Measurements from ENCODE around the gene DDX3X. TPM values are rescaled to one million over a fixed set of nuclear protein-coding genes. Genes with fewer than 3 reads are reported as not detected.
A peak's percentile ranks its signal among the peaks of the same experiment; 100 is the strongest.

Gene DDX3X
- total and polyA plus RNA-seq, 2 experiments from 2014 or later, result 68.1 to 239 TPM

DNA sequence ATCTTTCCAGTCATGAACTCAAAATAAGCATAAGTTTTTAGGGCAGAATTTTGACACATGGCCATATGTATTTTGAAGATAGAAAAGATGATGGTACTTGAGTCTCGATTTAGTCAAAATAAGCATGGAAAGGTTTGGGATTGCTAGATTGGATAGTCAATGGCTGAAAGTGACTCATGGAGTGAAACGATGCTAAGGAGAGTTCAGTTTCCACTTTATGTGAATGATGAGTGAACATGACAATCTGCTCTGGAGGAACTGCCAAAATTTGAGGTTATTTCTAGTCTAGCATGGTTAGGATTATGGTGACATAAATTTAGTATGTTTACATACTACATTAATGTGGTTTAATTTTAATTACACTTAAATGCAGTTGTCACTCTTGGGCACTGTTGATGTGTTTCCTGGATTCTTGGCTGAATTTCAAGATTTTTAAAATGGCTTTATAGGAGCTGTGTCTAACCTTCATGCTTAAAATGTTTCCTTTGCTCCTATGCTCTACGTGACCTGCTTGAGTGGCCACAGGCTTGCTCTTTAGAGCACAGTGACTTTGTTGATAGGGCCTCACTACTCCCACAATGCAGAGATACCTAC is 17.1 kb downstream of the DDX3X start:
- Histone ChIP-seq H3K27me3 (ENCODE audit: insufficient read depth) (no peaks in the 10 kb centered on the region), H3K4me3 (no peak overlapping the region), H3K4me1 (ENCODE audit: insufficient read depth) (peaks cover 7% of the 10 kb centered on the region; the same call in 1 of the 2 replicates), H3K9me2 (ENCODE audit: insufficient read depth) (no peaks in the 10 kb centered on the region), H4K20me1 (replicated peaks; ENCODE audit: insufficient read depth) (0 out of 2 replicates have a peak, but pooled peaks cover 2% of the 10 kb centered on the region), H3K4me2 (no peak overlapping the region), H3K27ac (ENCODE audit: low read depth) (no peak overlapping the region), H3K36me3 (ENCODE audit: insufficient read depth) (peaks cover 31% of the 10 kb centered on the region), H3K79me2 (replicated peaks; ENCODE audit: insufficient read depth) (0 out of 2 replicates have a peak, but pooled peaks cover 3% of the 10 kb centered on the region), H3F3A (replicated peaks; ENCODE audit: low read depth) (peaks cover 14% of the 10 kb centered on the region; the same call in 1 of the 2 replicates), H2AFZ (no peak overlapping the region)
- DNase-seq (ENCODE audit: low spot score), result peak; percentile 18
- Mint-ChIP-seq H3K9me3 (no peaks in the 10 kb centered on the region; the same call in 2 of the 3 replicates), H3K27me3 (ENCODE audit: insufficient read depth, low read depth, poor library complexity) (peaks cover 14% of the 10 kb centered on the region), H3K4me3 (no peak overlapping the region), H3K27ac (no peak overlapping the region), H3K4me1 (peaks cover 8% of the 10 kb centered on the region), H3K36me3 (ENCODE audit: low read depth) (peaks cover 48% of the 10 kb centered on the region)
- ATAC-seq, result peak; percentile 43
- TF ChIP-seq EZH2 (IDR thresholded peaks at IDR 0.05; ENCODE audit: low read depth, unreplicated experiment), result no peak
- TF ChIP-seq POLR2AphosphoS5 (IDR thresholded peaks at IDR 0.05; ENCODE audit: low read depth), result peak; percentile 36; the same call in 1 of the 2 replicates

DNA sequence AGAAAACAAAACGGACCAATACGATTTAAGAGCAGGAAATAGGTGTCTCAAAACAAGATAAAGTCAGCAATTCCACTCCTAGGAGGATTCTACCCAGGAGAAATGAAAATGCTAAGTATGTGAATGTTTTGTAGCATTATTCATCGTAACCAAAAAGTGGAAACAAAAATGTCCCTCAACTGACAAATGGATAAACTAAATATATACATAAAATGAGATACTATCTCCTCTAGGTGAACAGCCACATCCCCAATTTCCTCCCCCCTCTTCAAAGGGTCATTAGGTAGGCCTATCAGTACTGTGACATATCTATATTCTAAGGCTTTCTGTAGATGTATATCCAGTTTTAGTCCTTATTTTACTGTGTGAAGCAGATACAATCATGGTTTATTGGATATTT is 18.0 kb downstream of the DDX3X start:
- Histone ChIP-seq H4K20me1 (replicated peaks; ENCODE audit: insufficient read depth) (0 out of 2 replicates have a peak, but pooled peaks cover 1% of the 10 kb centered on the region), H3K27ac (ENCODE audit: low read depth) (peak overlapping the region; percentile 47; the same call in 1 of the 2 replicates), H3K27me3 (ENCODE audit: insufficient read depth) (no peaks in the 10 kb centered on the region), H3K36me3 (ENCODE audit: insufficient read depth) (peaks cover 22% of the 10 kb centered on the region; the same call in 1 of the 2 replicates), H3F3A (replicated peaks; ENCODE audit: low read depth) (peaks cover 7% of the 10 kb centered on the region; the same call in 1 of the 2 replicates), H3K79me2 (replicated peaks; ENCODE audit: insufficient read depth) (no peaks in the 10 kb centered on the region), H3K4me3 (no peak overlapping the region), H3K9me2 (ENCODE audit: insufficient read depth) (no peaks in the 10 kb centered on the region), H3K4me2 (no peak overlapping the region), H3K4me1 (ENCODE audit: insufficient read depth) (peaks cover 7% of the 10 kb centered on the region; the same call in 1 of the 2 replicates), H2AFZ (no peak overlapping the region)
- Mint-ChIP-seq H3K4me3 (no peak overlapping the region), H3K36me3 (ENCODE audit: low read depth) (peaks cover 39% of the 10 kb centered on the region), H3K4me1 (peaks cover 8% of the 10 kb centered on the region), H3K9me3 (no peaks in the 10 kb centered on the region; the same call in 2 of the 3 replicates), H3K27ac (no peak overlapping the region), H3K27me3 (ENCODE audit: insufficient read depth, low read depth, poor library complexity) (peaks cover 14% of the 10 kb centered on the region)
- TF ChIP-seq POLR2AphosphoS5 (IDR thresholded peaks at IDR 0.05; ENCODE audit: low read depth), result peak; percentile 17; the same call in 1 of the 2 replicates
- no peak for TF ChIP-seq STAT1 (IDR thresholded peaks at IDR 0.05; ENCODE audit: unreplicated experiment)
- no peak for DNase-seq (ENCODE audit: low spot score)
- ATAC-seq, result peak; percentile 15

DNA sequence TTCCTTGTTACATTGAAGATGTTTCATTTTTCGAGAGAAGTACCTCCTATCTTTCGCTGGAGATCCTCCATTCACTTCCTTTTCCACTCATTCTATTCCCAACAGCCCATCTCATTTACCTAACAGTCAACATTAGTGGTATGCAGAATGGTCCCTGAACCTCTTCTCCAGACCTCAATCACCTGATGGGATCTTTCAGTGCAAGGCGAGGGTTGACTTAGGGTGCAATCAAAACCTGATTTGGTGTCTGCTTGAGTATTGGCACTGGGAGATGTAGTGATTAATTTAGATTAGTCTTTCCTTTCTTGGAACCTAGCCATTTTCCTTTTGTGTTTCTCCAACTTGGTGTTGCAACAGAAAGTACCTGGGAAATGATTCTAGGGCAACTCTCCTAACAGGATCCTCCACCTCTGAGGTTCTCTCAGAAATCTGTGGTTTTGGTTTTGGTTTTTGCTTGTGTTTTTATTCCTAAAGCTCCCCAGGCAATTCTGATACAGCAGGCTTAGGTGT is 18.4 kb downstream of the DDX3X start:
- H3K36me3 Mint-ChIP-seq (ENCODE audit: low read depth), result peaks cover 35% of the 10 kb centered on the region; the same call in 2 of the 3 replicates
- H3K27me3 ChIP-seq (ENCODE audit: insufficient read depth), result no peaks in the 10 kb centered on the region
- peak; percentile 28 for ATAC-seq
- peaks cover 11% of the 10 kb centered on the region for H3K27me3 Mint-ChIP-seq (ENCODE audit: insufficient read depth, low read depth, poor library complexity)
- no peak overlapping the region for H3K4me3 ChIP-seq
- 0 out of 2 replicates have a peak, but pooled peaks cover 3% of the 10 kb centered on the region for H3F3A ChIP-seq (replicated peaks; ENCODE audit: low read depth)
- TF ChIP-seq JUNB (IDR thresholded peaks at IDR 0.05; ENCODE audit: unreplicated experiment) (no peak), ZNF331 (CRISPR knock-in tag; IDR thresholded peaks at IDR 0.05; ENCODE audit: low read depth) (no peak), STAT1 (IDR thresholded peaks at IDR 0.05; ENCODE audit: unreplicated experiment) (no peak)
- TF ChIP-seq, protein P1, sequence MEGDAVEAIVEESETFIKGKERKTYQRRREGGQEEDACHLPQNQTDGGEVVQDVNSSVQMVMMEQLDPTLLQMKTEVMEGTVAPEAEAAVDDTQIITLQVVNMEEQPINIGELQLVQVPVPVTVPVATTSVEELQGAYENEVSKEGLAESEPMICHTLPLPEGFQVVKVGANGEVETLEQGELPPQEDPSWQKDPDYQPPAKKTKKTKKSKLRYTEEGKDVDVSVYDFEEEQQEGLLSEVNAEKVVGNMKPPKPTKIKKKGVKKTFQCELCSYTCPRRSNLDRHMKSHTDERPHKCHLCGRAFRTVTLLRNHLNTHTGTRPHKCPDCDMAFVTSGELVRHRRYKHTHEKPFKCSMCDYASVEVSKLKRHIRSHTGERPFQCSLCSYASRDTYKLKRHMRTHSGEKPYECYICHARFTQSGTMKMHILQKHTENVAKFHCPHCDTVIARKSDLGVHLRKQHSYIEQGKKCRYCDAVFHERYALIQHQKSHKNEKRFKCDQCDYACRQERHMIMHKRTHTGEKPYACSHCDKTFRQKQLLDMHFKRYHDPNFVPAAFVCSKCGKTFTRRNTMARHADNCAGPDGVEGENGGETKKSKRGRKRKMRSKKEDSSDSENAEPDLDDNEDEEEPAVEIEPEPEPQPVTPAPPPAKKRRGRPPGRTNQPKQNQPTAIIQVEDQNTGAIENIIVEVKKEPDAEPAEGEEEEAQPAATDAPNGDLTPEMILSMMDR (conservative IDR thresholded peaks at IDR 0.05; ENCODE audit: low read depth in 2 of 2), result no peak
- TF ChIP-seq, protein P2, sequence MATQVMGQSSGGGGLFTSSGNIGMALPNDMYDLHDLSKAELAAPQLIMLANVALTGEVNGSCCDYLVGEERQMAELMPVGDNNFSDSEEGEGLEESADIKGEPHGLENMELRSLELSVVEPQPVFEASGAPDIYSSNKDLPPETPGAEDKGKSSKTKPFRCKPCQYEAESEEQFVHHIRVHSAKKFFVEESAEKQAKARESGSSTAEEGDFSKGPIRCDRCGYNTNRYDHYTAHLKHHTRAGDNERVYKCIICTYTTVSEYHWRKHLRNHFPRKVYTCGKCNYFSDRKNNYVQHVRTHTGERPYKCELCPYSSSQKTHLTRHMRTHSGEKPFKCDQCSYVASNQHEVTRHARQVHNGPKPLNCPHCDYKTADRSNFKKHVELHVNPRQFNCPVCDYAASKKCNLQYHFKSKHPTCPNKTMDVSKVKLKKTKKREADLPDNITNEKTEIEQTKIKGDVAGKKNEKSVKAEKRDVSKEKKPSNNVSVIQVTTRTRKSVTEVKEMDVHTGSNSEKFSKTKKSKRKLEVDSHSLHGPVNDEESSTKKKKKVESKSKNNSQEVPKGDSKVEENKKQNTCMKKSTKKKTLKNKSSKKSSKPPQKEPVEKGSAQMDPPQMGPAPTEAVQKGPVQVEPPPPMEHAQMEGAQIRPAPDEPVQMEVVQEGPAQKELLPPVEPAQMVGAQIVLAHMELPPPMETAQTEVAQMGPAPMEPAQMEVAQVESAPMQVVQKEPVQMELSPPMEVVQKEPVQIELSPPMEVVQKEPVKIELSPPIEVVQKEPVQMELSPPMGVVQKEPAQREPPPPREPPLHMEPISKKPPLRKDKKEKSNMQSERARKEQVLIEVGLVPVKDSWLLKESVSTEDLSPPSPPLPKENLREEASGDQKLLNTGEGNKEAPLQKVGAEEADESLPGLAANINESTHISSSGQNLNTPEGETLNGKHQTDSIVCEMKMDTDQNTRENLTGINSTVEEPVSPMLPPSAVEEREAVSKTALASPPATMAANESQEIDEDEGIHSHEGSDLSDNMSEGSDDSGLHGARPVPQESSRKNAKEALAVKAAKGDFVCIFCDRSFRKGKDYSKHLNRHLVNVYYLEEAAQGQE (IDR thresholded peaks at IDR 0.05; ENCODE audit: unreplicated experiment), result no peak
- TF ChIP-seq, protein P3, sequence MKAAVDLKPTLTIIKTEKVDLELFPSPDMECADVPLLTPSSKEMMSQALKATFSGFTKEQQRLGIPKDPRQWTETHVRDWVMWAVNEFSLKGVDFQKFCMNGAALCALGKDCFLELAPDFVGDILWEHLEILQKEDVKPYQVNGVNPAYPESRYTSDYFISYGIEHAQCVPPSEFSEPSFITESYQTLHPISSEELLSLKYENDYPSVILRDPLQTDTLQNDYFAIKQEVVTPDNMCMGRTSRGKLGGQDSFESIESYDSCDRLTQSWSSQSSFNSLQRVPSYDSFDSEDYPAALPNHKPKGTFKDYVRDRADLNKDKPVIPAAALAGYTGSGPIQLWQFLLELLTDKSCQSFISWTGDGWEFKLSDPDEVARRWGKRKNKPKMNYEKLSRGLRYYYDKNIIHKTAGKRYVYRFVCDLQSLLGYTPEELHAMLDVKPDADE (IDR thresholded peaks at IDR 0.05), result no peak
- H3K4me3 Mint-ChIP-seq, result no peak overlapping the region
- no peaks in the 10 kb centered on the region for H3K79me2 ChIP-seq (replicated peaks; ENCODE audit: insufficient read depth)
- no peak overlapping the region for H3K27ac Mint-ChIP-seq
- H3K4me1 Mint-ChIP-seq, result peaks cover 8% of the 10 kb centered on the region
- H3K4me2 ChIP-seq, result no peak overlapping the region
- no peaks in the 10 kb centered on the region for H3K9me2 ChIP-seq (ENCODE audit: insufficient read depth)
- peak overlapping the region; percentile 47; the same call in 1 of the 2 replicates for H3K27ac ChIP-seq (ENCODE audit: low read depth)
- no peaks in the 10 kb centered on the region for H4K20me1 ChIP-seq (replicated peaks; ENCODE audit: insufficient read depth)
- peak; percentile 12 for DNase-seq (ENCODE audit: low spot score)
- peaks cover 19% of the 10 kb centered on the region; the same call in 1 of the 2 replicates for H3K36me3 ChIP-seq (ENCODE audit: insufficient read depth)
- H3K9me3 Mint-ChIP-seq, result no peaks in the 10 kb centered on the region; the same call in 2 of the 3 replicates
- H3K4me1 ChIP-seq (ENCODE audit: insufficient read depth), result peaks cover 7% of the 10 kb centered on the region; the same call in 1 of the 2 replicates
- H2AFZ ChIP-seq, result no peak overlapping the region

Data from GM23338 (cell line).